ENCODE results near the gene CELSR1. TPM values are rescaled to one million over a fixed set of nuclear protein-coding genes. Genes with fewer than 3 reads are reported as not detected.

CELSR1 gene
- total and polyA plus RNA-seq, 7 donors = 0.09 to 0.39 (median 0.18) TPM

DNA sequence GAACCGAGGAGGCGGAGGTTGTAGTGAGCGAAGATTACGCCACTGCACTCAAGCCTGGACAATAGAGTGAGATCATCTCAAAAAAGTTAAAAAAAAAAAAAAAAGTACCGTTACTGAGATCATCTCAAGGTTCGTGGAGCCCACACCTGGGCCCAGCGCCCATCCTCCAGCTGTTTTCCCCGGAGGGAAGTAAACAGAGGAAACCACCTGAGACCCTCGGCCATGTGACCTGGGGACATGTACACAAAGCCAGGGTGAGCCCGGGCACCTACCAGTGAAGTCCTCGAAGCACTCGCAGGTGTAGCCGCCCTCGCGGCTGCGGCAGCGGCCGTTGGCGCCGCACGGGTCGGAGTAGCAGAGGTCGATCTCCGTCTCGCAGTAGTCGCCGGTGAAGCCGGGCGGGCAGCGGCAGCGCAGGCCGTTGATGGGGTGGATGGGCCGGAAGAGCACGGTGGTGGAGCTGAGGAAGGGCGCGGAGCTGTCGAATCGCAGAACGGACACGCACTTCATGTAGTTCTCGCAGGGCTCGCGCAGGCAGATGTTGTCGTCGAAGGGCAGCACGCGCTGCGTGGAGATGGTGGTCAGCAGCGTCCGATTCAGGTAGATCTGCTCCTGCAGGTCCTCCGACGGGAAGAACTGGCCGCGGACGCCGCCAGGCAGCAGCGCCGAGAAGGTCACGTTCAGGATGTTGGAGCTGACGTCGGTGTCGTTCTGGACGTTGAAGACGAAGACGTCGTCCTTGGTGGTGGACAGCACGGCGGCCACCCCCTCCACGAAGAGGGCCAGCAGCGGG lies 73.8 kb downstream of the CELSR1 start:
- H3K4me3 ChIP-seq = no peak overlapping the region
- WGBS, 3 donors = 91 to 93% (median 92%) methylated on average over 70 of the region's 70 CpGs
- H3K4me1 ChIP-seq = no peaks in the 10 kb centered on the region
- intact Hi-C loops (cut with DNase I) = no loop called here
- TF ChIP-seq, protein P1, sequence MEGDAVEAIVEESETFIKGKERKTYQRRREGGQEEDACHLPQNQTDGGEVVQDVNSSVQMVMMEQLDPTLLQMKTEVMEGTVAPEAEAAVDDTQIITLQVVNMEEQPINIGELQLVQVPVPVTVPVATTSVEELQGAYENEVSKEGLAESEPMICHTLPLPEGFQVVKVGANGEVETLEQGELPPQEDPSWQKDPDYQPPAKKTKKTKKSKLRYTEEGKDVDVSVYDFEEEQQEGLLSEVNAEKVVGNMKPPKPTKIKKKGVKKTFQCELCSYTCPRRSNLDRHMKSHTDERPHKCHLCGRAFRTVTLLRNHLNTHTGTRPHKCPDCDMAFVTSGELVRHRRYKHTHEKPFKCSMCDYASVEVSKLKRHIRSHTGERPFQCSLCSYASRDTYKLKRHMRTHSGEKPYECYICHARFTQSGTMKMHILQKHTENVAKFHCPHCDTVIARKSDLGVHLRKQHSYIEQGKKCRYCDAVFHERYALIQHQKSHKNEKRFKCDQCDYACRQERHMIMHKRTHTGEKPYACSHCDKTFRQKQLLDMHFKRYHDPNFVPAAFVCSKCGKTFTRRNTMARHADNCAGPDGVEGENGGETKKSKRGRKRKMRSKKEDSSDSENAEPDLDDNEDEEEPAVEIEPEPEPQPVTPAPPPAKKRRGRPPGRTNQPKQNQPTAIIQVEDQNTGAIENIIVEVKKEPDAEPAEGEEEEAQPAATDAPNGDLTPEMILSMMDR (IDR thresholded peaks at IDR 0.05) = no peak
- no peaks in the 10 kb centered on the region for H3K36me3 ChIP-seq (ENCODE audit: insufficient read depth in 1 of 2, low read depth in 1 of 2)
- H3K27ac ChIP-seq = no peak overlapping the region
- no peak for ATAC-seq
- no peaks in the 10 kb centered on the region for H3K9me3 ChIP-seq
- peaks cover 0 to 30% (median 4%) of the 10 kb centered on the region in 3 donors for H3K27me3 ChIP-seq (ENCODE audit: insufficient read depth in 3 of 3, low read length in 2 of 3)
- DNase-seq = no peak

DNA sequence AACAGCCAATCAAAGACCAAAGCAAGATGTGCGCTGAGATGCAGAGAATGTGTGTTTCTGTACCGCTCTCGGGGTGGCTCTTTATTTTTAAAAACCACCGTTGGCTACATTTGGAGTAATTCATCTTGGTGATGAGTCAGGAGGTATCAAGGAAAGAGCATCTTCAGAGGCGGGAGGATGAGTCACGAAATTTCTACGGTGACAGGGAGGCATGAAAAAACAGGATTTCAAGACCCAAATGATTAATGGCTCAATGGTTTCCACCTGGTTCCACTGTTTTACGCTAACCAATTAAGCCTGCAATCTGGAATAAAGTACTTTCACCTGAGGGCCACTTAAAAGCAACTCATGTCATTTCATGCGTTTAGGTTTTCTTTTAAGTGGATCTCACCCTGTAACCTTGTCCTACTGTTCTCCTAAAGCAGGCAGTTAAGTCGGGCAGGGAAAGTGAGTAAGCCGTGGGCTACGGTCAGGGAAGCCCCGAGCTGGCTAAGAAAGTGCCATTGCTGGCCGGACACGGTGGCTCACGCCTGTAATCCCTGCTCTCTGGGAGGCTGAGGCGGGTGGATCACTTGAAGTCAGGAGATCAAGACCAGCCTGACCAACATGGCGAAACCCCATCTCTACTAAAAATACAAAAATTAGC lies 74.6 kb downstream of the CELSR1 start:
- Histone ChIP-seq H3K27ac (no peak overlapping the region), H3K4me3 (no peak overlapping the region), H3K4me1 (no peaks in the 10 kb centered on the region), H3K9me3 (no peaks in the 10 kb centered on the region), H3K36me3 (ENCODE audit: insufficient read depth in 1 of 2, low read depth in 1 of 2) (no peaks in the 10 kb centered on the region), H3K27me3 (ENCODE audit: insufficient read depth in 3 of 3, low read length in 2 of 3) (peaks cover 0 to 32% (median 4%) of the 10 kb centered on the region in 3 donors)
- TF ChIP-seq, protein P1 (IDR thresholded peaks at IDR 0.05) = no peak
- DNase-seq (no peak), ATAC-seq (no peak)
- WGBS, 3 donors = 67 to 77% (median 69%) methylated on average over 18 of the region's 18 CpGs
- intact Hi-C loops (cut with DNase I) = no loop called here

DNA sequence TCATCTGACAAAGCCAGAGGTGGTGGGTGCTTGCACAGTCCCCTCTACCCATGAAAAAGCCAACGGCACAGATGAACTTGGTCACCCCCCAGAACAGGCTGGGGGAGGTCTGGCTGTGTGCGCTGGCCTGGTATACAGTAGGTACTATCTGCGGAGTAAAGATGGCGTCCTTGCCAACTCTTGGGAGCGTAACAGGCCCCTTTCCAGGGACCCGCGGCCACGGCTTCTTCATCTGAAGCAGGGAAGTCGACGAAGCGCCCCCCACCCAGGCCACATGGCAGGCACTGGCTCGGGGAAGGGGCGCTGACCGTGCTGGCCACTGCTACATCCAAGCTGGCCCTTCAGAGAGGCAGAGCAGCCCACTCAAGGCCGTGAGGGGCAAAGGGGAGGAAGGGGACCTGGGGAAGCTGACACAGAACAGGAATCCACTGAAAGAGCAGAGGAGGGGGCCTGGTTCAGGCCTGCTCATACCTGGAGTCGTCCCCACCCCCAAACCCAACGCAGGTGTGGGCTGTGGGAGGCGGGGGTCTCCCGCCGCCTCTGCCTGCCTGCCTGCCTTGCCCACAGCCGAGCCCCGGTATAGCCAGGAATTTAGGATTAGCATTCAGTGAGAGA lies 75.7 kb downstream of the CELSR1 start:
- Histone ChIP-seq H3K9me3 (no peaks in the 10 kb centered on the region), H3K4me1 (no peaks in the 10 kb centered on the region), H3K36me3 (ENCODE audit: insufficient read depth in 1 of 2, low read depth in 1 of 2) (no peaks in the 10 kb centered on the region), H3K4me3 (no peak overlapping the region), H3K27ac (no peak overlapping the region), H3K27me3 (ENCODE audit: insufficient read depth in 3 of 3, low read length in 2 of 3) (peaks cover 0 to 39% (median 3%) of the 10 kb centered on the region in 3 donors)
- WGBS, 3 donors = 82 to 89% (median 86%) methylated on average over 22 of the region's 22 CpGs
- TF ChIP-seq, protein P1 (IDR thresholded peaks at IDR 0.05) = no peak
- intact Hi-C loops (cut with DNase I) = no loop called here
- ATAC-seq (no peak), DNase-seq (no peak)

DNA sequence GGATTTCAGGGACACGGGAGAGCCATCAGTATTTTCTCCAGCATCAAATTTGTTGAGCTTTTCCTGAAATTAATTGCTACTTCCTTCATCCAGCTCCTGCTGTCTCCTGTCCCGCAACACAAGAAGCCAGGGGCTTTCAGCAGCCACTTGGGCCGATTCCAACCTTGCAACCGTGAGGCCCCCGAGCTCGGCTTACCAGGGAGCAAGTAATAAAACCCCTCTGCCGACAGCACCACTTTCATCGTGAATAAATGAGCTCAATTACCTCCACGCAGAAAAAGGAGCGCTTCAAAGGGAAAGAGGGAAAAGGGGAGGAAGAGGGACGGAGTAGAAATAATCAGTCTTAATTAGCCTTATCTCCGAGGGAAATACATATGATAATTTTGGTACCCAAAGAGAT lies 76.6 kb downstream of the CELSR1 start:
- Histone ChIP-seq H3K27me3 (ENCODE audit: insufficient read depth in 3 of 3, low read length in 2 of 3) (peaks cover 0 to 39% (median 3%) of the 10 kb centered on the region in 3 donors), H3K4me3 (no peak overlapping the region), H3K4me1 (no peaks in the 10 kb centered on the region), H3K27ac (no peak overlapping the region), H3K36me3 (ENCODE audit: insufficient read depth in 1 of 2, low read depth in 1 of 2) (no peaks in the 10 kb centered on the region), H3K9me3 (no peaks in the 10 kb centered on the region)
- WGBS, 3 donors = 28 to 35% (median 32%) methylated on average over 12 of the region's 12 CpGs
- TF ChIP-seq, protein P1 (IDR thresholded peaks at IDR 0.05) = no peak
- no peak for ATAC-seq
- no peak for DNase-seq
- intact Hi-C loops (cut with DNase I) = no loop called here
